ENCODE results near the gene DBP. TPM values are rescaled to one million over a fixed set of nuclear protein-coding genes. Genes with fewer than 3 reads are reported as not detected.
A peak's percentile ranks its signal among the peaks of the same experiment; 100 is the strongest.

DBP gene
- total RNA-seq, 6 donors from 2014 or later, result 5.2 to 25.4 (median 10.0) TPM

GRCh38 chr19:48676487-48676886, 39.3 kb upstream of the DBP start:
- Histone ChIP-seq H3K4me3 (no peak overlapping the region), H3K36me3 (no peaks in the 10 kb centered on the region), H3K4me1 (peaks cover 8 to 12% (median 8%) of the 10 kb centered on the region in 4 donors), H3K27ac (no peak overlapping the region), H3K9me3 (no peaks in the 10 kb centered on the region), H3K27me3 (no peaks in the 10 kb centered on the region)
- no peak for DNase-seq
- 87 to 93% methylated on average over 14 to 16 of the region's 17 CpGs for WGBS, 2 donors
- TF ChIP-seq CTCF (IDR thresholded peaks at IDR 0.05) (no peak), POLR2AphosphoS5 (IDR thresholded peaks at IDR 0.05) (no peak), EP300 (IDR thresholded peaks at IDR 0.05) (no peak), POLR2A (IDR thresholded peaks at IDR 0.05) (no peak)
- ATAC-seq (ENCODE audit: low FRiP score in 2 of 2), result no peak

- 40 to 50% methylated on average over 10 to 28 of the region's 28 CpGs for WGBS, 2 donors
- H3K36me3 ChIP-seq, result no peaks in the 10 kb centered on the region
These were observed 38.0 kb upstream of the DBP start for GRCh38 chr19:48674921-48675824.

GRCh38 chr19:48674216-48674809, 37.1 kb upstream of the DBP start:
- TF ChIP-seq POLR2A (IDR thresholded peaks at IDR 0.05), result no peak
- no peaks in the 10 kb centered on the region for H3K9me3 ChIP-seq
- peaks cover 8 to 12% (median 8%) of the 10 kb centered on the region in 4 donors for H3K4me1 ChIP-seq
- ATAC-seq (ENCODE audit: low FRiP score in 2 of 2) (no peak), DNase-seq (peak in 1 of 2 donors; percentile 75)
- WGBS, 2 donors, result 79 to 90% methylated on average over 9 to 18 of the region's 19 CpGs
- no peak overlapping the region for H3K27ac ChIP-seq
- H3K36me3 ChIP-seq, result no peaks in the 10 kb centered on the region
- no peaks in the 10 kb centered on the region for H3K27me3 ChIP-seq
- no peak overlapping the region for H3K4me3 ChIP-seq

More at GRCh38 chr19:48674921-48675824, 38.0 kb upstream of the DBP start:
- peak overlapping the region in 2 of 4 donors; percentile 2 to 20 for H3K27ac ChIP-seq
- no peak overlapping the region for H3K4me3 ChIP-seq
- TF ChIP-seq POLR2AphosphoS5 (IDR thresholded peaks at IDR 0.05) (peak in 1 of 2 donors; percentile 13), POLR2A (IDR thresholded peaks at IDR 0.05) (no peak), EP300 (IDR thresholded peaks at IDR 0.05) (no peak), CTCF (IDR thresholded peaks at IDR 0.05) (peak; percentile 85 to 88 (median 86))
- H3K4me1 ChIP-seq, result peaks cover 8 to 12% (median 8%) of the 10 kb centered on the region in 4 donors
- DNase-seq (peak; percentile 83 to 87), ATAC-seq (ENCODE audit: low FRiP score in 2 of 2) (peak; percentile 58 to 90)
- H3K9me3 ChIP-seq, result no peaks in the 10 kb centered on the region
- no peaks in the 10 kb centered on the region for H3K27me3 ChIP-seq

- no peak for ATAC-seq (ENCODE audit: low FRiP score in 2 of 2)
- Histone ChIP-seq H3K27me3 (no peaks in the 10 kb centered on the region), H3K4me1 (peaks cover 8 to 12% (median 8%) of the 10 kb centered on the region in 4 donors), H3K27ac (no peak overlapping the region), H3K9me3 (no peaks in the 10 kb centered on the region), H3K4me3 (no peak overlapping the region), H3K36me3 (no peaks in the 10 kb centered on the region)
- peak in 1 of 2 donors; percentile 59 for DNase-seq
- 81 to 84% methylated on average over 24 to 25 of the region's 25 CpGs for WGBS, 2 donors
- TF ChIP-seq POLR2AphosphoS5 (IDR thresholded peaks at IDR 0.05), result no peak
- no peak for TF ChIP-seq POLR2A (IDR thresholded peaks at IDR 0.05)
- no peak for TF ChIP-seq CTCF (IDR thresholded peaks at IDR 0.05)
- no peak for TF ChIP-seq EP300 (IDR thresholded peaks at IDR 0.05)
These were observed 36.4 kb upstream of the DBP start for GRCh38 chr19:48673436-48674100.

GRCh38 chr19:48672994-48673393, 35.8 kb upstream of the DBP start, which contains the start of gene NTN5:
Gene NTN5, minus strand, starts transcription at chr19:48673017. Its CDS starts 2,031 bp downstream, at chr19:48670986.
- DNase-seq (peak in 1 of 2 donors; percentile 81), ATAC-seq (ENCODE audit: low FRiP score in 2 of 2) (no peak)
- WGBS, 2 donors, result 71 to 82% methylated on average over 13 to 17 of the region's 25 CpGs
- Histone ChIP-seq H3K4me1 (peaks cover 7 to 9% (median 8%) of the 10 kb centered on the region in 4 donors), H3K9me3 (no peaks in the 10 kb centered on the region), H3K36me3 (no peaks in the 10 kb centered on the region), H3K27me3 (no peaks in the 10 kb centered on the region), H3K27ac (no peak within 1 kb of the TSS), H3K4me3 (no peak within 1 kb of the TSS)
- TF ChIP-seq EP300 (IDR thresholded peaks at IDR 0.05) (no peak), POLR2A (IDR thresholded peaks at IDR 0.05) (no peak), POLR2AphosphoS5 (IDR thresholded peaks at IDR 0.05) (no peak), CTCF (IDR thresholded peaks at IDR 0.05) (no peak)
